Vagina (tissue), 2 donors: ENCODE measurements around the gene ZNF474.

ENCODE experiments used
- POLR2AphosphoS5 ChIP-seq, 2 donors: sonication (generic); formaldehyde crosslinking; IDR thresholded peaks; one replicate each; pipeline ENCODE4 v1.9.0; 2017; ENCODE audit warnings: antibody characterized with exemption in 2 of 2, mild to moderate bottlenecking in 2 of 2, low read depth in 1 of 2; ENCODE audit not compliant: insufficient read depth in 1 of 2
- TF ChIP-seq, protein P1 (sequence below), 3 experiments: fragments of 450-650 bp in 2 of 3; fragments of 200-600 bp in 1 of 3; sonication (generic) in 1 of 3; IDR thresholded peaks; one replicate each; pipeline ENCODE4 v1.5.1; 2017 to 2019; ENCODE audit warnings: antibody characterized with exemption in 3 of 3, mild to moderate bottlenecking in 2 of 3, moderate library complexity in 2 of 3

DNA sequence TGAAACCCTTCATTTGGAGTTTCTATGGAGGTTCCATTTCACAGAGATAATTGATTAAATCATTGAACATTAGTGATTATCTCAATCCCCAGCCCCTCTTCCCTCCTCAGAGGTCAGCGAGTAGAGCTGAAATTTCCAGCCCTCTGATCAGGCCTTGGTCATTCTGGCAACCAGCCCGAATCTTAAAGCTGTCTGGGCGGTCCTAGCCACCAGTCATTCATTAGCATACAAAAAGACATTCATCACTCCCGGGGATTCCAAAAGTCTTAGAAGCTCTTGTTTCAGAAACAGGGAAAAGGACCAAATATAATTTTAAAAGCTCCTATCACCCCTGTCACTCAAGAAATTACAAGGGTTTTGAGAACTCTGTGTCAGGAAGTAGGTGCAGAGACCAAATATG, 41.3 kb downstream of the ZNF474 start:
- TF ChIP-seq, protein P1, sequence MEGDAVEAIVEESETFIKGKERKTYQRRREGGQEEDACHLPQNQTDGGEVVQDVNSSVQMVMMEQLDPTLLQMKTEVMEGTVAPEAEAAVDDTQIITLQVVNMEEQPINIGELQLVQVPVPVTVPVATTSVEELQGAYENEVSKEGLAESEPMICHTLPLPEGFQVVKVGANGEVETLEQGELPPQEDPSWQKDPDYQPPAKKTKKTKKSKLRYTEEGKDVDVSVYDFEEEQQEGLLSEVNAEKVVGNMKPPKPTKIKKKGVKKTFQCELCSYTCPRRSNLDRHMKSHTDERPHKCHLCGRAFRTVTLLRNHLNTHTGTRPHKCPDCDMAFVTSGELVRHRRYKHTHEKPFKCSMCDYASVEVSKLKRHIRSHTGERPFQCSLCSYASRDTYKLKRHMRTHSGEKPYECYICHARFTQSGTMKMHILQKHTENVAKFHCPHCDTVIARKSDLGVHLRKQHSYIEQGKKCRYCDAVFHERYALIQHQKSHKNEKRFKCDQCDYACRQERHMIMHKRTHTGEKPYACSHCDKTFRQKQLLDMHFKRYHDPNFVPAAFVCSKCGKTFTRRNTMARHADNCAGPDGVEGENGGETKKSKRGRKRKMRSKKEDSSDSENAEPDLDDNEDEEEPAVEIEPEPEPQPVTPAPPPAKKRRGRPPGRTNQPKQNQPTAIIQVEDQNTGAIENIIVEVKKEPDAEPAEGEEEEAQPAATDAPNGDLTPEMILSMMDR (IDR thresholded peaks at IDR 0.05), result no peak
- no peak for TF ChIP-seq POLR2AphosphoS5 (IDR thresholded peaks at IDR 0.05; ENCODE audit: insufficient read depth in 1 of 2, low read depth in 1 of 2)
